Measurements from ENCODE around the gene RNU6-9.
"Not testable (repeated sequence)": the region's sequence is repeated elsewhere in the genome, so short reads cannot be mapped to it uniquely, and the experiment has no call there.

The RNU6-9 gene

GRCh38 chr19:878751-879561 is 14.3 kb upstream of the RNU6-9 start:
- not testable (repeated sequence) for DNase-seq

DNA sequence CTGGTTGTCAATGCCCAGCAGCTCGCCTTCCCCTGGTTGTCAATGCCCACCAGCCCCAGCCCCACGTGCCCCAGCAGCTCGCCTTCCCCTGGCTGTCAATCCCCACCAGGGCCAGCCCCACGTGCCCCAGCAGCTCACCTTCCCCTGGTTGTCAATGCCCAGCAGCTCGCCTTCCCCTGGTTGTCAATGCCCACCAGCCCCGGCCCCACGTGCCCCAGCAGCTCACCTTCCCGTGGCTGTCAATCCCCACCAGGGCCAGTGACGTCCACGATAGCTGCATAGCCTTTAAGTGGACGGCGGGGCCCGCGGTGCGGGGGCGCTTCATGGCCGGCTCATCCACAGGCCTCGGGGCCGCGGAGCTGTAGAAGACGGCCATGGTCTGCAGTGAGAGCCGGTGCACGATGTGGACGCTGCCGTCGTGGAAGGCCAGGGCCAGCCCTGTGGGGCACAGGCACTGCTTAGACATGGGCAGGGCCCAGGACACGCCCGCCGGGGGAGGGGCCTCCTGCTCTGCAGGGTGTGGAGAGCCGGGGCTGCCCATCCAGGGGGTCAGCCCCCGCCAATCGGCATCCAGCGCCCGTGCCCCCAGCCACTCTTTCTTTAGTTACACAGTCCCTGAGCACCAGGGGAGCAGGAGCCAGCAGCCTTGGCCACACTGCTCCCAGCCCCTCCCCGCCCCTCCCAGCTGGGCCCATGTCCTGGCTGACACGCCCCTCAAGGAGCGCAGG is 13.4 kb upstream of the RNU6-9 start:
- DNase-seq, result no peak

DNA sequence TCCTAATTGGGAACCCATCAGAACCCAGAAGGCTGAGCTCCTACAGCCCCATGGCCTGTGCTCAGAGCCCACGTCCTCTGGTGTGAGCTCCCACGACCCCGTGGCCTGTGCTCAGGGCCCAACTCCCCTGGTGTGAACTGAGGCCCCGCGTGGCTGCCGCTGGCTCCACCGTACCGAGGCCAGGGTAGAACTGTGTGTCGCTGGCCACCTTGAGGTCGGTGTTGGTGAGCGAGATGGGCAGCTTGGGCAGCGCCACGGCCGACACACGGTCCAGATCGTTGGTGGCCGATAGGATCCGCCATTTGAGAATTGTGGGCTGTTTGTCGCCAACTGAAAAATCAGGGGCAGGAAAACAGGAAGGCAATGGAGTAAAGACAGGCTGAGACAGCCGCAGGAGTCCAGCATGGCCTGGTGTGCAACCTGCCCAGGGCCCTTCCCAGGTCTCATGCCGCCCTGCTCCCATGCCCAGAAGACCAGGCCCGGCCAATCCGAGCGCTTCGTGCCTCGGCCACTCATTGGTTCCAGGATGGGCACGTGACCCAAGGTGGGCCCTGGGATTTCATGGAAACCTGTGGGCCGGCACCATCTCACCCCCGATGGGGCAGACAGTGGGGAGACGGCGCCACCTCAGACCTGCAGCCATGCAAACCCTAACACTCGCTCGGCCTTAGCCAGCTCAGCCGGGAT is 11.8 kb upstream of the RNU6-9 start:
- DNase-seq, result no peak

DNA sequence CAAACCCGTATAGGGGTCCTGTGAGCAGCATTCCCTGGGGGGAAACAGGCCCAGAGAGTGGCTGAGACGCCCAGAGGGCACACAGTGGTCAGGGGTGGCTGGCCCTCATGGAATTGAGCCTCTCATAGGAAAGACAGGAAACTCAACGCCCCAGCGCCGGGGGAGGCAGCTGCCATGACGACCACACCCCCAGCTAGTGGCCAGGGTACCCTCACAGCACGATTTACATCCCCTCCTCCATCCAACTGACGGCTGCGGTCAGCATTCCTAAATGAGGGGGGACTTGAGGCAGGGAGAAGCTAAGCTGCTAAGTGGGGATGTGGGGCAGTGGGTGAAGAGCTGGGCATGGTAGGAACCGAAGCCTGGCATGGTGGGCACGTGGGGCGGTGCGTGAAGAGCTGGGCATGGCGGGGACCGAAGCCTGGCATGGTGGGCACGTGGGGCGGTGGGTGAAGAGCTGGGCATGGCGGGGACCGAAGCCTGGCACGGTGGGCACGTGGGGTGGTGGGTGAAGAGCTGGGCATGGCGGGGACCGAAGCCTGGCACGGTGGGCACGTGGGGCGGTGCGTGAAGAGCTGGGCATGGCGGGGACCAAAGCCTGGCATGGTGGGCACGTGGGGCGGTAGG is 10.3 kb upstream of the RNU6-9 start:
- DNase-seq, result no peak

GRCh38 chr19:883661-884211 is 9.5 kb upstream of the RNU6-9 start:
- no peak for DNase-seq

DNA sequence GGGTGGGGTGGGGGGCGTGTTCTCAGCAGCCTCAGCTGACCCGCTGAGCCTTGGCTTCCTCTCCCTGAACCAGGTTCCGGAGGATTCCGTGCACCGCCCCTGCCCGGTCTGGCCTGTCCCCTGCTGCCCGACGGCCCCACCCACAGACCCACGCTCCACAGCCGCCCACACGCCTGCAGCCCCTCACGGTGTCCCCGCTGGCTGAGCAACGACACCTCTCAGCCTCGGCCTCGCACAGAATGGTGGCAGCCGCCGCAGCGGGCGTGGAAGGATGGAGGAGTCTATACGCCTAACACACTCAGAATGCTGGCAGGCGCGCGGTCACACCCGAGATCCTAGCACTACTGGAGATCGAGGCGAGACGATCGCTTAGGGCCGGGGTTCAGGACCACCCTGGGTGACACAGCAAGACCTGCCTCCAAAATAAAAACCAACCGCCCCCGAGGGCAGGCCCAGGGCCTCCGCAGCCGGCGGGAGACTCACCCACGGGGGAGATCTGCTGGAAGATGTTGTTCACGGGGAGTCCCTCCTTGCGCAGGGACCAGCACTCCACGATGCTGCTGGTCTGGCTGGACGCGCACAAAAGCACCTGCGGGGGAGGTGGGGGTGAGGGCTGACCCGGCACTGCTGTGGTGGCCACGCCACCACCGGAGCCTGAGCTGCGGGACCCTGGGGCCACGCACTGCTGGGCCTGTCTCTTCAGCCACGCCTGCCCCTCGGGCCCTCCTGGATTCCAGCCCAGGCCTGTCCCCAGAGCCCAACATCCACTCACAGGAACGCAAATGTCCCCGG is 8.7 kb upstream of the RNU6-9 start:
- DNase-seq, result no peak

- no peak for DNase-seq
These were observed 7.6 kb upstream of the RNU6-9 start for GRCh38 chr19:885536-886224.

DNA sequence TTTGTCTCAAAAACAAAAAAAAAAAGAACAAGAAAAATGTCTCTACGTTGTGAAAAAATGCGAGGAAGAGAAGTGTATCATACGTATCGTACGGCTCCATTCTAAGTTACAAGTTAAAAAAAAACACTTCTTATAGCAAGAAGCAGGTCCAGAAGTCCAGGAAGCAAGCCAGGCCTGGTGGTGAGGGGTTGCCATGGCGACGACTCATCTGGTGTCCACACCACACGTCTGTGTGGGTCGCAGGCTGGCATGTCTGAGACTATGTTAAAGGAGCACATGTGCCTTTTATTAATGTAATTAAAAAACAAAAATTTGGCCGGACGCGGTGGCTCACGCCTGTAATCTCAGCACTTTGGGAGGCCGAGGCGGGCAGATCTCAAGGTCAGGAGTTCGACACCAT is 6.2 kb upstream of the RNU6-9 start:
- peak; percentile 61 for DNase-seq

- no peak for DNase-seq
These were observed 5.7 kb upstream of the RNU6-9 start for GRCh38 chr19:887599-887998.

DNA sequence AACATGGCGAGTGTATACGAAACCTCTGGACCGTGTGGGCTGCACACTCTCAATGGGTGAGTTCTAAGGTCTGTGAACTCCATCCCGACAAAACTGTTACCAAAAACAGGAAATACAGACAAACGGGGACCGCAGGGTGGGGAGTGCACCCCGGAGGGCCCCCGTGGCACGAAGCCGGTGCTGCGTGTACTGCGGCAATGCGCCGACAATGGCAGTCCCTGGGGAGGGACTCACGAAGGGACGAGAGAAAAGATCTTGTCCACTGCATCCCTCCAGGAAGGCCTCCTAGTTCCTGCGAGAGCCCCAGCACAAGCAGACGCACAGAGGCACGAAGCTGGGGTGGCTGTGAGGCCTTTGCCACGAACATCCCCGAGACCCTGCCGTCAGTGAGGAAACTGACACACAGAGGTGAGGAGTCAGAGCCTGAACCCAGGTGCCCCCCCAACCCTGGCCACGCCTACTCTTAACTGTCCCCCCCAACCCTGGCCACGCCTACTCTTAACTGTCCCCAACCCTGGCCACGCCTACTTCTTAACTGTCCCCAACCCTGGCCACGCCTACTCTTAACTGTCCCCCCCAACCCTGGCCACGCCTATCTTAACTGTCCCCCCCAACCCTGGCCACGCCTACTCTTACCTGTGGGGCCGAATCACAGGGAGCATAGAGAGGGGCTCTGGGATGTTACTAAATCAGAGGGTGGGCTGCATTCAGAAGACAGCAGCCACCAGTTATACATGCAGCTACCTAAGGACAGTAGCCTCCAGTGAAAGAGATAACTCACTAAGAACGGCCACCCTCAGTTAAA is 4.5 kb upstream of the RNU6-9 start:
- DNase-seq, result no peak

DNA sequence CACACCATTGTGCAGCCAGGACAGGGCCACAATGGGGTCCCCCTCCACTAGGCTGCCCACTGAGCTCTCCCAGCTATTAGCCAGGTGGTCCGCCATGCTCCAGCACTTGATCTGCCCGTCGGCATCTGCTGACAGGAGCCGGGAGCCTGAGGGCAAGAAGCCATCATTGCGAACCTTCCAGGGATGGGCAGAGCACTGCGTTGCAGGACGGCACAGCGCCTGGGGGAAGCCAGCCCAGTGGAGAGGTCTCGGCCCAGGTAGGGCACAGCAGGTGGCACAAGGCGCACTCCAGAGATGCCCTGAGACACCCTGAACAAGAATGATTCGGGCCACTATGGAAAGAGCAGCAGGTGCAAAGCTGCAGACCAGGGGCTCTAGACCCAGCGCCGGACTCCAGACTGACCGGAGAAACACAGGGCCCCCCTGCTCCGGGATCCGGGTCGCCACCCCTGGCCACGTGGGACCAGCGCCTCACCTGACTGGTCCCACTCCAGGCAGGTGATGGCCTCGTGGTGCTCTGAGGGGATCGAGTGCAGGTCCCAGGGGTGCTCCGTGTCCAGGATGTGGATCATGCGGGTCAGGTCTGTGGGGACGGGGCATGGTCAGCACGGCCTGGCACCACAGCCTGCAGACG is 3.5 kb upstream of the RNU6-9 start:
- no peak for DNase-seq

DNA sequence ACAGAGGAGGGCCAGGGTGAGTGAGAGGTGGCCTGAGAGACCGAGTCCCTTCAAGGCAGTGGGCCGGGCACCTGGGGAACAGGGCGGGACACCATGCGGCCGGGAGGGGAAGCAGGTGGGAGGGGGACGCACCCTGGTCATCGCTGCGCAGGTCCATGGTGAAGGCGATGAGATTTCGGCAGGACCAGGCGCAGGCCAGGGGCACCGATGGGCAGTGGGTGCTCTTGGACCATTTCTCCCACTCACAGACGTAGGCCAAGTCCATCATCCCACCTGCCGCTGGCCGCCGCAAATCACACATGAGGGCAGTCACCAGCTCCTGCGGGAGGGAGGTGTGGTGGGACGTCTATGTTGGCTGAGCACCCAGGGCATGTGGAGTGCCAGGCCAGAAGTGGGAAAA is 2.5 kb upstream of the RNU6-9 start:
- DNase-seq, result no peak

DNA sequence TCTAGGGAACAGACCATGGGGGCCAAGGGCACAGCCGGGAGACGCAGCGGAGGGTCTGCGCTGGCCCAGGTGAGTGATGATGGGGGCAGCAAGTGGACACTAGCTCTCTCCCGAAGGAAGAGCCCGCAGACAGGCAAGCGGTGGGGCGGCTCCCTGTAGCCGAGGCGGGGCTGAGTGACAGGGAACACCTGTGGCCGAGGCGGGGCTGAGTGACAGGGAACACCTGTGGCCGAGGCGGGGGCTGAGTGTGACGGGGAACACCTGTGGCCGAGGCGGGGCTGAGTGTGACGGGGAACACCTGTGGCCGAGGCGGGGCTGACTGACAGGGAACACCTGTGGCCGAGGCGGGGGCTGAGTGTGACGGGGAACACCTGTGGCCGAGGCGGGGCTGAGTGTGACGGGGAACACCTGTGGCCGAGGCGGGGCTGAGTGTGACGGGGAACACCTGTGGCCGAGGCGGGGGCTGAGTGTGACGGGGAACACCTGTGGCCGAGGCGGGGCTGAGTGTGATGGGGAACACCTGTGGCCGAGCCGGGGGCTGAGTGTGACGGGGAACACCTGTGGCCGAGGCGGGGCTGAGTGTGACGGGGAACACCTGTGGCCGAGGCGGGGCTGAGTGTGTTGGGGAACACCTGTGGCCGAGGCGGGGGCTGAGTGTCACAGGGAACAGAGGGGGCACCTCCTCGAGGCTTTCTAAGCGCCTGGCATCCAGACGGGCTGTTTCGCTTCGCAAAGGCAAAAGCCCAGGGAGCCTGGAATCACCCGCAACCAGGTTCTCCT is 1.7 kb upstream of the RNU6-9 start:
- DNase-seq, result not testable (repeated sequence)

GRCh38 chr19:892243-892893 is 916 bp upstream of the RNU6-9 start:
- DNase-seq, result no peak

GRCh38 chr19:896434-896833 is 3.1 kb downstream of the RNU6-9 start:
- no peak for DNase-seq

DNA sequence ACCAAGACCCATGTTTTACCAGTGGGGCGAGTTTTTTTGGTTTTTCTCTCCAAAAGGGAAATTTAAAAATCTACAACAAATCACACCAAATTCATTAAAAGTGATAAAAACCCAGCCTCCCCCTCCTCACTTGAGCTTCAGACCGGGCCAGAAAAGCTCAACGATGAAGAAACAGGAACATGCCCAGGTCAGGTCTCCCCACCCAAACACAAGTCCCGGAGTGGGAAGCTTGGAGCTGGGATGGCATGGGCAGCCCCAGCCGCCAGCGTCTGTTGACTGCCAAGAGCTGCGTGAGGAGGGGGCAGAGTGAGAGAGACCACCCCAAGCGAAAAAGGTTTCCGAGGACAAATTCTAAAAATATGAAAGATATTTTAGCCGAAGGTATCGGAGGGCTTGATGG is 3.7 kb downstream of the RNU6-9 start:
- DNase-seq, result no peak

GRCh38 chr19:897442-898039 is 4.3 kb downstream of the RNU6-9 start:
- no peak for DNase-seq

DNA sequence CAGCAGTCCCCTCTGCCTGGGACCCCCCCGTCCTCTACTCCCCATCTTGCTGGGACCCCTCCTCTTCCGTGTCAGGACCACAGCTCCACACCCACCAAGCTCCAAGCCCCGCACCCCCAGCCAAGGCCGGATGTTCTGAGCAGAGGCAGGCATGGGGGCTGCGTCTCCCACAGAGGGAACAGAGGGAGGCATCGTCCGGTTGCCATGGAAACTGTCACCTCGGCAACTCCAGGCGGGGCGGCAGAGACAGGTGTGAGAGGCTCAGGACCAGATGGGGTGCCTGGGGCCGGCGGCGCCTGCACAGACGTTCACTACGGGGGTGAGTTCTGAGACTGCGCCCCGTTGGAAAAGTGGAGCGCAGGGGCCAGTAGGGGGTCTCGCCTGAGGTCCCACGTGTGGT is 5.4 kb downstream of the RNU6-9 start:
- DNase-seq, result no peak

All from fibroblast of skin of scalp (primary cell).